B cell (primary cell): ENCODE measurements around the gene CCDC106. TPM values are rescaled to one million over a fixed set of nuclear protein-coding genes. Genes with fewer than 3 reads are reported as not detected.

Experiments
- ATAC-seq: fragments of 200-7000 bp; cut with Tn5 transposase; one replicate; pipeline ENCODE4 v1.10.0; 2021; ENCODE audit warnings: low read depth, mild to moderate bottlenecking, moderate number of reproducible peaks, moderate library complexity
- CTCF ChIA-PET: fragments of 350-600 bp; sonication (Branson Sonifier 250); formaldehyde crosslinking; loops from one replicate; lab custom pipeline; 2021; ENCODE audit warnings: antibody characterized with exemption, inconsistent platforms; lab: Charles Lee
- POLR2A ChIA-PET: fragments of 350-600 bp; sonication (Branson Sonifier 250); formaldehyde crosslinking; loops from one replicate; lab custom pipeline; 2021; ENCODE audit warnings: antibody characterized with exemption; lab: Charles Lee
- DNase-seq: peaks from one replicate; pipeline ENCODE4 v3.0.0; 2013
- H2AFZ ChIP-seq: 2 replicates; pipeline ENCODE4 v1.6.1; 2012; ENCODE audit warnings: mild to moderate bottlenecking, low read depth, low read length; ENCODE audit not compliant: insufficient read depth, poor library complexity, severe bottlenecking
- H3K27ac ChIP-seq, 2 donors: 1 replicate in 1 of 2; 2 replicates in 1 of 2; pipeline ENCODE4 v1.5.1; 2012 to 2013; ENCODE audit warnings: low read length in 2 of 2, mild to moderate bottlenecking in 2 of 2, moderate library complexity in 1 of 2
- H3K27me3 ChIP-seq, 4 experiments: fragments of 200-600 bp in 1 of 4; sonication (generic) in 1 of 4; replicated peaks in 1 of 4; 1 replicate in 2 of 4; 2 replicates in 2 of 4; pipeline versions ENCODE4 v1.6.1 to v1.7.0; 2013 to 2016; ENCODE audit warnings: low read length in 3 of 4, mild to moderate bottlenecking in 2 of 4, mixed read lengths in 1 of 4, moderate library complexity in 1 of 4; ENCODE audit not compliant: insufficient read depth in 4 of 4, control insufficient read depth in 3 of 4; ENCODE audit errors: control extremely low read depth in 1 of 4
- H3K36me3 ChIP-seq, 2 experiments: replicated peaks in 1 of 2; 1 replicate in 1 of 2; 2 replicates in 1 of 2; pipeline versions ENCODE4 v1.6.1 to v1.7.1; 2013; ENCODE audit warnings: low read length in 1 of 2; ENCODE audit not compliant: insufficient read depth in 2 of 2, control insufficient read depth in 1 of 2; ENCODE audit errors: control extremely low read depth in 1 of 2, extremely low read depth in 1 of 2
- H3K4me1 ChIP-seq, 2 donors: fragments of 200-600 bp in 1 of 2; sonication (generic) in 1 of 2; 1 replicate in 1 of 2; 2 replicates in 1 of 2; pipeline versions ENCODE4 v1.5.1 to v1.6.1; 2013 to 2017; ENCODE audit warnings: low read length in 2 of 2; ENCODE audit not compliant: control insufficient read depth in 2 of 2, insufficient read depth in 2 of 2
- H3K4me2 ChIP-seq: replicated peaks from 2 replicates; pipeline ENCODE3; 2012; ENCODE audit warnings: mild to moderate bottlenecking, low read depth, low read length; ENCODE audit not compliant: poor library complexity, severe bottlenecking
- H3K4me3 ChIP-seq, 5 experiments: fragments of 200-600 bp in 1 of 5; sonication (generic) in 1 of 5; 1 replicate in 3 of 5; 2 replicates in 2 of 5; pipeline versions ENCODE4 v1.5.1 to v1.7.0; 2011 to 2016; ENCODE audit warnings: low read length in 4 of 5, mild to moderate bottlenecking in 4 of 5, low read depth in 2 of 5, control low read depth in 1 of 5, moderate library complexity in 1 of 5; ENCODE audit not compliant: insufficient read depth in 1 of 5; ENCODE audit errors: control extremely low read depth in 1 of 5, extremely low read depth in 1 of 5
- H3K79me2 ChIP-seq: fragments of 200-600 bp; sonication (generic); one replicate; pipeline ENCODE4 v1.6.0; 2016; ENCODE audit warnings: low read length; ENCODE audit not compliant: control insufficient read depth, insufficient read depth
- H3K9ac ChIP-seq: fragments of 200-600 bp; sonication (generic); 2 replicates; pipeline ENCODE4 v1.6.1; 2017; ENCODE audit warnings: mild to moderate bottlenecking, low read length, moderate library complexity
- H3K9me3 ChIP-seq, 3 donors: one replicate each; pipeline versions ENCODE4 v1.6.1 to v1.7.1; 2013; ENCODE audit warnings: low read length in 2 of 3; ENCODE audit not compliant: control insufficient read depth in 2 of 3, insufficient read depth in 1 of 3; ENCODE audit errors: control extremely low read depth in 1 of 3
- H4K20me1 ChIP-seq: 2 replicates; pipeline ENCODE4 v1.6.0; 2012; ENCODE audit warnings: mild to moderate bottlenecking, low read length; ENCODE audit not compliant: insufficient read depth, control insufficient read depth, poor library complexity, severe bottlenecking
- H3K27ac Mint-ChIP-seq: one replicate; pipeline ENCODE4 v1.8.0; 2021; ENCODE audit warnings: mixed read lengths
- H3K27me3 Mint-ChIP-seq: one replicate; pipeline ENCODE4 v1.8.0; 2021; ENCODE audit warnings: mixed read lengths
- H3K4me1 Mint-ChIP-seq: one replicate; pipeline ENCODE4 v1.8.0; 2021; ENCODE audit warnings: mixed read lengths
- H3K4me3 Mint-ChIP-seq: one replicate; pipeline ENCODE4 v1.8.0; 2021; ENCODE audit warnings: mixed read lengths
- H3K9me3 Mint-ChIP-seq: one replicate; pipeline ENCODE4 v1.8.0; 2022; ENCODE audit warnings: mixed read lengths; ENCODE audit not compliant: insufficient read depth
- CTCF ChIP-seq: fragments of 200-600 bp; IDR thresholded peaks from one replicate; pipeline ENCODE4 v1.8.0; 2022; ENCODE audit warnings: antibody characterized with exemption, mild to moderate bottlenecking
- EZH2 ChIP-seq: IDR thresholded peaks from 2 replicates; pipeline ENCODE4 v1.6.1; 2012; ENCODE audit warnings: borderline replicate concordance, low read depth, mild to moderate bottlenecking, moderate library complexity, low read length; ENCODE audit not compliant: insufficient read depth, poor library complexity, severe bottlenecking
- WGBS: methylation state at CpG from one replicate; pipeline ENCODE4 v1.1.5; 2013; ENCODE audit warnings: missing lambda C conversion rate; ENCODE audit not compliant: insufficient coverage; 5-methylcytosine and 5-hydroxymethylcytosine counted together
- intact Hi-C: fragments of 100-400 bp; cut with micrococcal nuclease; formaldehyde crosslinking; loops from one replicate; pipeline ENCODE4 v1.10.0; 2022
- polyA plus RNA-seq: library from polyadenylated mRNA; depleted of rRNA; stranded (reverse); fragments of >200 nt; gene quantifications from 2 replicates; pipeline ENCODE4 v1.2.3, GENCODE V29; 2012
- total RNA-seq, 2 donors: library from RNA; stranded (reverse); fragments of 120-200 nt in 1 of 2; gene quantifications; 1 replicate in 1 of 2; 2 replicates in 1 of 2; pipeline versions ENCODE4 v1.2.3 to v1.2.4, GENCODE V29; 2013 to 2022

The CCDC106 gene
- total and polyA plus RNA-seq, 2 donors (not counting 1 experiment from before 2014, with no cell fraction given), result 25.2 to 52.1 TPM

- no peak overlapping the region for H3K9ac ChIP-seq
- H3K4me1 Mint-ChIP-seq, result peaks cover 27% of the 10 kb centered on the region
- no peak for DNase-seq
- H3K27me3 ChIP-seq, result no peaks in the 10 kb centered on the region
- ChIA-PET CTCF (no interaction called here), POLR2A (interaction anchor here (0.9 kb wide), 1 partner anchor 12 kb away, joined by 3 read pairs; no protein-coding TSS in a partner anchor)
- TF ChIP-seq EZH2, result no peak
- TF ChIP-seq CTCF, result no peak
- ATAC-seq, result no peak
- no peak overlapping the region for H3K4me2 ChIP-seq
- peaks cover 98% of the 10 kb centered on the region for H3K79me2 ChIP-seq
- peaks cover 0 to 88% of the 10 kb centered on the region in 2 experiments for H3K36me3 ChIP-seq
- intact Hi-C loops, result no loop called here
- no peak overlapping the region for H2AFZ ChIP-seq
- peaks cover 97% of the 10 kb centered on the region for H4K20me1 ChIP-seq
- no peaks in the 10 kb centered on the region for H3K9me3 ChIP-seq
- no peak overlapping the region for H3K27ac Mint-ChIP-seq
- no peak overlapping the region for H3K4me3 ChIP-seq
- WGBS, result 96% methylated on average over 12 of the region's 12 CpGs
- H3K4me3 Mint-ChIP-seq, result no peak overlapping the region
- H3K4me1 ChIP-seq, result peaks cover 0 to 7% of the 10 kb centered on the region in 2 donors
- no peak overlapping the region for H3K27ac ChIP-seq
- no peaks in the 10 kb centered on the region for H3K27me3 Mint-ChIP-seq
- no peaks in the 10 kb centered on the region for H3K9me3 Mint-ChIP-seq
Observed at GRCh38 chr19:55666343-55667005, 18.5 kb downstream of the CCDC106 start.

- Mint-ChIP-seq H3K4me1 (peaks cover 24% of the 10 kb centered on the region), H3K27me3 (no peaks in the 10 kb centered on the region), H3K27ac (no peak overlapping the region), H3K9me3 (no peaks in the 10 kb centered on the region), H3K4me3 (no peak overlapping the region)
- H3K4me1 ChIP-seq, result peaks cover 0 to 7% of the 10 kb centered on the region in 2 donors
- H3K9me3 ChIP-seq, result no peaks in the 10 kb centered on the region
- no peaks in the 10 kb centered on the region for H3K27me3 ChIP-seq
- WGBS, result 94% methylated on average over 3 of the region's 4 CpGs
- peaks cover 94% of the 10 kb centered on the region for H3K79me2 ChIP-seq
- DNase-seq (no peak), ATAC-seq (no peak)
- no peak overlapping the region for H3K9ac ChIP-seq
- POLR2A ChIA-PET, result no interaction called here
- H3K36me3 ChIP-seq, result peaks cover 0 to 85% of the 10 kb centered on the region in 2 experiments
- no peak overlapping the region for H3K4me2 ChIP-seq
- no peak overlapping the region for H2AFZ ChIP-seq
- intact Hi-C loops, result no loop called here
- CTCF ChIA-PET, result no interaction called here
- TF ChIP-seq CTCF, result no peak
- no peak for TF ChIP-seq EZH2
- H3K27ac ChIP-seq, result no peak overlapping the region
- H3K4me3 ChIP-seq, result no peak overlapping the region
- H4K20me1 ChIP-seq, result peaks cover 94% of the 10 kb centered on the region
Observed at GRCh38 chr19:55667006-55667381, 19.0 kb downstream of the CCDC106 start.
